Tibial artery (tissue), 4 donors: Measurements from ENCODE around the gene UBALD1.

Experiments
- DNase-seq, 2 donors: peaks; one replicate each; pipeline ENCODE4 v3.0.0-alpha.2; 2019
- H3K27ac ChIP-seq, 2 donors: fragments of 200-600 bp; sonication (generic) in 1 of 2; 1 replicate in 1 of 2; 2 replicates in 1 of 2; pipeline ENCODE4 v1.5.1; 2018 to 2019; ENCODE audit warnings: mild to moderate bottlenecking in 1 of 2
- H3K27me3 ChIP-seq, 2 donors: fragments of 200-600 bp; sonication (generic) in 1 of 2; one replicate each; pipeline versions ENCODE4 v1.5.1 to v1.6.0; 2016 to 2019
- H3K36me3 ChIP-seq, 3 donors: fragments of 200-600 bp; sonication (generic) in 2 of 3; one replicate each; pipeline ENCODE4 v1.5.1; 2016 to 2019; ENCODE audit warnings: mild to moderate bottlenecking in 2 of 3
- H3K4me1 ChIP-seq, 4 donors: fragments of 200-600 bp; sonication (generic) in 2 of 4; 1 replicate in 3 of 4; 2 replicates in 1 of 4; pipeline ENCODE4 v1.5.1; 2016 to 2019
- H3K4me3 ChIP-seq, 2 donors: fragments of 200-600 bp; sonication (generic) in 1 of 2; 1 replicate in 1 of 2; 2 replicates in 1 of 2; pipeline ENCODE4 v1.5.1; 2018 to 2019; ENCODE audit warnings: mild to moderate bottlenecking in 2 of 2
- H3K9me3 ChIP-seq, 3 donors: fragments of 200-600 bp; sonication (generic) in 1 of 3; one replicate each; pipeline ENCODE4 v1.5.1; 2016 to 2019
- intact Hi-C: fragments of 100-400 bp; cut with DNase I; formaldehyde crosslinking; loops from one replicate; pipeline ENCODE4 v1.15.0; 2023; ENCODE audit warnings: low total_unique reads
- TF ChIP-seq, protein P1 (sequence below), 2 experiments: fragments of 200-600 bp in 1 of 2; fragments of 450-650 bp in 1 of 2; IDR thresholded peaks; one replicate each; pipeline ENCODE4 v1.5.1; 2017 to 2019; ENCODE audit warnings: antibody characterized with exemption in 2 of 2, mild to moderate bottlenecking in 1 of 2, moderate library complexity in 1 of 2

UBALD1 gene

DNA sequence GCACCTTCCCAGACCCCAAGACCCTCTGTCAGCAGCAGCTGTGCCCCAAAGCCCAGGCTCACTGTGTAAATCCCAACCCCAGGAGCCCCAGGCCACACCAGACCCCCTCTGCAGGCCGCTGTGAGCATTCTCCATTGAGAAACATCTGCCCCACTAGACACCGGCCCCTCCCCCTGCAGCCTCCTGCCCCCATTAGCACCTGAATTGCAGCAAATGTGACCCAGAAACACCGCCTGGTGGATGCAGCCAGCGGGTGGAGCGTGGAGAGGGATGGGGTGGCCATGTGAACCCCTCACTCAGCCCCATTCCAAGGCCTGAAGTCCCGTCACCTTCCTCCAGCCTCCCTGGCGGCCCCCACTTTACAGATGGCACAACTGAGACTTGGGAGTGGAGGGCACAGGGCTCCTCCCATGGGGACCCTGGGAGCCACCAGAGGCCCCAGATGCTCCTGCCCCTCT is 2.2 kb downstream of the UBALD1 start:
- peak in 1 of 2 donors; percentile 54 for DNase-seq

DNA sequence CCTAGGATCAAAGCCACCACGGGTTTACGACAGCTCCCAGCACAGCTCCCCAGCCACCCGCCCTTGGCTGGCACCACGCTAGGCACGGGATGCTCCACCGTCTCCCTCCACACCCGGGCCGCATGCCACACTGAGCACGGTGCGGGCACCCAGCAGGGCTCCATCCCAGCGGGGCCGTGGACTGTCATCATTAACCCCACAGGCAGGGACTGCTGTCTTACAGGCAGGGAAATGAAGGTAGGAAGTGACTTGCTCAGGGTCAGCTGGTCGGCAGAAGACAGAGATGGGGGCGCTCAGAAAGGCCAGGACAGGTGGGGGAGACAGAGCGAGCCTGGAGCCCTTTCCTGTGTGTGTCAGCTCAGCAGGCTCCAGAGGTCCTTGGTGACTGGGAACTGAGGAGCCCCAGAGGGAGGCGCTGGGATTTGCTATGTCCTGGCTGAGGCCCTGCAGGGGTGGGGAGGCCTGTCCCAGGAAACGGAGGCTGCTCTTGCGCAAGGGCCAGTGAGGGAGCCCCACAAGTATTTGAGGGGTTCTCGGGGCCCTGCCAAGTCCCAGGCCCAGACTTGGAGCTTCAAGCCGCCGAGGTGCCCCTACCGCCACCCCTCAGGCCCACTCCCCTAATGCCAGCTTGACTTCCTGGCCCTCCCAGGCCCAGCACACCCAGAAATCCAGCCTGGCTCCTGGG is 3.2 kb downstream of the UBALD1 start:
- intact Hi-C loops, result loop anchor here (2.0 to 10.0 kb wide), 2 partner anchors 73 to 137 kb away; partner anchors contain the start of genes HMOX2 and NMRAL1

More for the DNA sequence above, 2.2 kb downstream of the UBALD1 start:
- H3K9me3 ChIP-seq, result no peaks in the 10 kb centered on the region
- H3K4me1 ChIP-seq, result peaks cover 0 to 58% (median 53%) of the 10 kb centered on the region in 4 donors
- peak overlapping the region; percentile 65 to 79 for H3K4me3 ChIP-seq
- no peak overlapping the region for H3K27ac ChIP-seq
- H3K36me3 ChIP-seq, result peaks cover 24 to 30% (median 25%) of the 10 kb centered on the region in 3 donors
- H3K27me3 ChIP-seq, result no peaks in the 10 kb centered on the region
- intact Hi-C loops, result loop anchor here (10.0 kb wide), 1 partner anchor 138 kb away; the partner anchor contains the start of genes HMOX2 and NMRAL1
- TF ChIP-seq, protein P1, sequence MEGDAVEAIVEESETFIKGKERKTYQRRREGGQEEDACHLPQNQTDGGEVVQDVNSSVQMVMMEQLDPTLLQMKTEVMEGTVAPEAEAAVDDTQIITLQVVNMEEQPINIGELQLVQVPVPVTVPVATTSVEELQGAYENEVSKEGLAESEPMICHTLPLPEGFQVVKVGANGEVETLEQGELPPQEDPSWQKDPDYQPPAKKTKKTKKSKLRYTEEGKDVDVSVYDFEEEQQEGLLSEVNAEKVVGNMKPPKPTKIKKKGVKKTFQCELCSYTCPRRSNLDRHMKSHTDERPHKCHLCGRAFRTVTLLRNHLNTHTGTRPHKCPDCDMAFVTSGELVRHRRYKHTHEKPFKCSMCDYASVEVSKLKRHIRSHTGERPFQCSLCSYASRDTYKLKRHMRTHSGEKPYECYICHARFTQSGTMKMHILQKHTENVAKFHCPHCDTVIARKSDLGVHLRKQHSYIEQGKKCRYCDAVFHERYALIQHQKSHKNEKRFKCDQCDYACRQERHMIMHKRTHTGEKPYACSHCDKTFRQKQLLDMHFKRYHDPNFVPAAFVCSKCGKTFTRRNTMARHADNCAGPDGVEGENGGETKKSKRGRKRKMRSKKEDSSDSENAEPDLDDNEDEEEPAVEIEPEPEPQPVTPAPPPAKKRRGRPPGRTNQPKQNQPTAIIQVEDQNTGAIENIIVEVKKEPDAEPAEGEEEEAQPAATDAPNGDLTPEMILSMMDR (IDR thresholded peaks at IDR 0.05), result no peak

DNA sequence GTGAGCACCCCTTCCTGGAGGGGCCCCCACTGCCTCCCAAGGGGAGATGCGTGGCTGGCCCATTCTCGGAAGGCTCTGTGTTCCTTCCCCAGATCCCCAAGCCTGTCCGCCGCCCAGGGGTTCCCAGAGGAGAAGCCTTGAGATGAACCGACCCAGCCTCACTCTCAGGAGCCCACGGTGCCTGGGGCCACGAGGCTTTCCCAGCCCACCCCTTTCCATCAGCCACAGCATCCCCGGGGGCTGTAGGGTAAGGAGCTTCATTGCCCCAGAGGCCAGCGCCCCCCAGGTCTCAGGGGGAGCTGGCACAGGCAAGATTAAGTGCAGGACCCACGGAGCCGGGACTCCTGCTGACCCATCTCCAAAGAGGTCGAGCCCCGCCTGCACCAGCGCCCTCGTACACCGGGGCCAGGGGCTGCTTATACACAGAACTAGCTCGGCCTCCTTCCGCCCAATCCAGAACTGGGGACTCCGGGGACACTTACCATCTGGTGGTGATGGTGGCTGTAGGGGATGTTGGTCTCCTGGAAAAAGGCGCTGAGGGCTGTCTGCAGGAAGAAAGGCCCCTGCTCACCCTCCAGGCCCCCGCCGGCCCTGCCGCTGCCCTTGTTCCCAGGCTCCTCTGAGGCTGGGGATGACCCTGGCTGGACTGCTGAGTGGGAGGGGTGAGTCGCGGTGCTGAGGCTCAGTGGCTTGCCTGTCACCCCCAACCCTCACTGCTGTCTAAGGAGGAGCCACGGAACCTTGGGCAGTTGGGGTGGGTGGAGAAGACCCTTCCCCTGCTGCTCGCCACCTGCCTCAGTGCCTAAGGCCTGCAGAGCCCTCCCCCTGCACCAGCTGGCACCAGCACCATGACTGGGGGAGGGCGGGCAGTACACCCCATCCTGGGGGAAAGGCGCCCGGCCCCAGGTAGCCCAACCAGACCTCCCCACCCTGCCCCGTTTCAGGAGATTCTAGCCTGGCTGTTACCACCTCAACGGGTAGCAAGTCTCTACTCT is 4.4 kb downstream of the UBALD1 start:
- TF ChIP-seq, protein P1 (IDR thresholded peaks at IDR 0.05), result no peak
- peak in 1 of 2 donors; percentile 63 for DNase-seq
- H3K9me3 ChIP-seq, result no peaks in the 10 kb centered on the region
- H3K27me3 ChIP-seq, result no peaks in the 10 kb centered on the region
- H3K4me3 ChIP-seq, result no peak overlapping the region
- H3K36me3 ChIP-seq, result peaks cover 24 to 39% (median 32%) of the 10 kb centered on the region in 3 donors
- H3K4me1 ChIP-seq, result peaks cover 0 to 42% (median 37%) of the 10 kb centered on the region in 4 donors
- intact Hi-C loops, result loop anchor here (2.0 to 10.0 kb wide), 2 partner anchors 74 to 136 kb away; partner anchors contain the start of genes HMOX2 and NMRAL1
- no peak overlapping the region for H3K27ac ChIP-seq

More for the DNA sequence above, 3.2 kb downstream of the UBALD1 start:
- Histone ChIP-seq H3K4me3 (no peak overlapping the region), H3K36me3 (peaks cover 24 to 39% (median 32%) of the 10 kb centered on the region in 3 donors), H3K4me1 (peaks cover 0 to 49% (median 43%) of the 10 kb centered on the region in 4 donors), H3K27ac (no peak overlapping the region), H3K9me3 (no peaks in the 10 kb centered on the region), H3K27me3 (no peaks in the 10 kb centered on the region)
- peak in 1 of 2 donors; percentile 65 for DNase-seq
- TF ChIP-seq, protein P1 (IDR thresholded peaks at IDR 0.05), result no peak

DNA sequence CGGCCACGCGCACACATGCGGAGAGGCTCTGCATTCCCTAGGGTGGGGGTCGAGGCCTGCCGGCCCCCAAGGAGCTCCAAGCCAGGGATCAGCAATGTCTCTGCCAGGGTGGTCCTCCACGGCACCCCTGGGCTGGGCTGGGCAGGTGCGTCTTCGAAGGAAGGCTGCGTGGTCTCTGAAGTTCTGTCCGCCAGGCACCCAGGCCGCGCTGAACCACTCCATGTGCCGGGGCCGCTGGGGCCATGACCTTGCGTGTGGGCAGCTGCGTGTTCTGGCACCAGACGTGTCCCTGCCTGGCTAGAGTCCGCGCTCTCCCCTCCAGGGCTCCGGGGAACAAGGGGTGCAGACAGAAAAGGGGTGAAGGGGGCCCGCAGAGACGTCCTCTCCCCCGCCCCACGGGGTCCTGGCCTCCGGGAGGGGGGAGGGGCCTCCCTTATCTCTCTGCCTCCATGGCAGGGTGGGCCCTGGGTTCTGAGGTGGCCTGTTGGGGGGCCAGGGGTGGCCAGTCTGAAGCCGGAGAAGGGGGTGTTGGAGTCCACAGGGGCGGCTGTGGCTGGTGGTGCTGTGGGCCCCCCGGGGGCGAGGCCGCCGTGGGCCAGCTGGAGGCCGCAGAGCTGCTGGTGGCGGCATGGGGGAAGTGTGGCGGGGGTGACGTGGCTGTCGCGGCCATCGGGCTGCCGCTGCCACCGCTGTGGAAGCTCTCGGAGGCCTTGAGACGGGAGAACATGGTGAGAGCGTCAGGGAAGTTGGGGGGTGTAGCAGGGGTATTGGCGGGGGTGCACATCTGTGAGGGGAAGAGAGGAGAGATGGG is 5.3 kb downstream of the UBALD1 start:
- TF ChIP-seq, protein P1 (IDR thresholded peaks at IDR 0.05), result no peak
- Histone ChIP-seq H3K4me1 (peaks cover 0 to 39% (median 31%) of the 10 kb centered on the region in 4 donors), H3K27me3 (no peaks in the 10 kb centered on the region), H3K27ac (no peak overlapping the region), H3K36me3 (peaks cover 24 to 39% (median 32%) of the 10 kb centered on the region in 3 donors), H3K9me3 (no peaks in the 10 kb centered on the region), H3K4me3 (no peak overlapping the region)
- peak in 1 of 2 donors; percentile 62 for DNase-seq
- intact Hi-C loops, result loop anchor here (2.0 to 10.0 kb wide), 2 partner anchors 75 to 135 kb away; partner anchors contain the start of genes HMOX2 and NMRAL1

DNA sequence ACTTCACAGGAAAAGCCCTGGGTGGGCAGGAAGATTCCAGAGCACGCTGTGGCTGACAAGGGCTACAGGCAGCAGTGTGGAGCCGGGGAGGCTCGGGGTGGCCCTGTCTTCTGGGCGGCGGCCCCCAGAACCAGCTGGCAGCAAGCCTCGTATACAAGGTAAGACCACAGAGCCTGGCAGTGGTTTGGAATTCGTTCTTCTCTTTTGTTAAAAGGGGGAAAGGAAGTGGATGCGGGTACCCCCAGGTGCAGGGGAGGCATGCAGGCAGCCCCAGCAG is 6.0 kb downstream of the UBALD1 start:
- H3K9me3 ChIP-seq, result no peaks in the 10 kb centered on the region
- peaks cover 0 to 37% (median 31%) of the 10 kb centered on the region in 4 donors for H3K4me1 ChIP-seq
- DNase-seq, result no peak
- intact Hi-C loops, result no loop called here
- TF ChIP-seq, protein P1 (IDR thresholded peaks at IDR 0.05), result no peak
- H3K36me3 ChIP-seq, result peaks cover 24 to 39% (median 32%) of the 10 kb centered on the region in 3 donors
- H3K27ac ChIP-seq, result no peak overlapping the region
- H3K4me3 ChIP-seq, result no peak overlapping the region
- no peaks in the 10 kb centered on the region for H3K27me3 ChIP-seq
